Osteocyte (in vitro differentiated cells): ENCODE data around the gene THAP7. TPM values are rescaled to one million over a fixed set of nuclear protein-coding genes. Genes with fewer than 3 reads are reported as not detected.

Experiments used
- DNase-seq: peaks from one replicate; pipeline ENCODE4 v3.0.0; 2021; ENCODE audit warnings: mixed read lengths; ENCODE audit not compliant: unreplicated experiment; ENCODE audit errors: extremely low spot score
- H3K27ac Mint-ChIP-seq: one replicate; pipeline ENCODE4 v1.8.0; 2021; ENCODE audit warnings: mild to moderate bottlenecking, mixed read lengths; ENCODE audit not compliant: unreplicated experiment
- H3K27me3 Mint-ChIP-seq: one replicate; pipeline ENCODE4 v1.8.0; 2021; ENCODE audit warnings: mixed read lengths; ENCODE audit not compliant: unreplicated experiment
- H3K36me3 Mint-ChIP-seq: one replicate; pipeline ENCODE4 v1.8.0; 2021; ENCODE audit warnings: mixed read lengths; ENCODE audit not compliant: unreplicated experiment
- H3K4me1 Mint-ChIP-seq: one replicate; pipeline ENCODE4 v1.8.0; 2021; ENCODE audit warnings: mixed read lengths; ENCODE audit not compliant: unreplicated experiment
- H3K4me3 Mint-ChIP-seq: one replicate; pipeline ENCODE4 v1.8.0; 2021; ENCODE audit warnings: mild to moderate bottlenecking, moderate library complexity, mixed read lengths; ENCODE audit not compliant: unreplicated experiment
- H3K9me3 Mint-ChIP-seq: one replicate; pipeline ENCODE4 v1.8.0; 2021; ENCODE audit warnings: mixed read lengths; ENCODE audit not compliant: unreplicated experiment
- CTCF ChIP-seq: fragments of 200-600 bp; sonication (generic); IDR thresholded peaks from 2 replicates; pipeline ENCODE4 v1.5.0; 2021; ENCODE audit warnings: antibody characterized with exemption, mild to moderate bottlenecking, moderate library complexity
- total RNA-seq: library from RNA; stranded (reverse); gene quantifications from 2 replicates; pipeline ENCODE4 v1.2.1, GENCODE V29; 2021

The THAP7 gene
- total RNA-seq, 1 donor from 2014 or later, result 27.0 TPM

- H3K36me3 Mint-ChIP-seq, result no peaks in the 10 kb centered on the region
- no peaks in the 10 kb centered on the region for H3K27me3 Mint-ChIP-seq
- H3K27ac Mint-ChIP-seq, result no peak overlapping the region
- no peak for DNase-seq
- H3K9me3 Mint-ChIP-seq, result peaks cover 7% of the 10 kb centered on the region
- no peak for TF ChIP-seq CTCF
- peaks cover 28% of the 10 kb centered on the region for H3K4me1 Mint-ChIP-seq
- peak overlapping the region; percentile 57 for H3K4me3 Mint-ChIP-seq
These were observed 22.6 kb downstream of the THAP7 start for GRCh38 chr22:20979243-20979809.

DNA sequence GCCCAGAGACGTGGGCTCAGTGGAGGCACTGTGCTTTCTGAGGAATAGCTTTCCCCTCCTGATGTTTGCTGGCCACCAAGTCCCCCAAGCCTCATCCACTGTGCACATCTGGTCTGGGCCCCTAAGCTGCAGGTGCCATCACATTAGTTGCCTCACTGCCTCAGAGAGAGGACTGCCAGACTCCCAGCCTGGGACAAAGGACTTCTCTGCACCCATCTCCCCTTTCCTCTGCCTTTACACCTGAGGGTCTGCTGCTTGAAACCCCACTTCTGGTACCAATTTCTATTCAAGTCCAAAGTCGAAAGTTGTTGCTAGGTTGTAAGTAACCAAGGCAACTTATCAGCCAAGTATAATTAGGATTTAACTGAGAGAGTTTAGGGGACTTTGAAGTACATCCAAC, 23.5 kb downstream of the THAP7 start:
- DNase-seq, result no peak
- no peaks in the 10 kb centered on the region for H3K36me3 Mint-ChIP-seq
- no peak overlapping the region for H3K27ac Mint-ChIP-seq
- H3K4me1 Mint-ChIP-seq, result peaks cover 23% of the 10 kb centered on the region
- no peak overlapping the region for H3K4me3 Mint-ChIP-seq
- no peaks in the 10 kb centered on the region for H3K27me3 Mint-ChIP-seq
- TF ChIP-seq CTCF, result no peak
- peaks cover 7% of the 10 kb centered on the region for H3K9me3 Mint-ChIP-seq

GRCh38 chr22:20977516-20978170, 24.3 kb downstream of the THAP7 start:
- TF ChIP-seq CTCF, result no peak
- no peak overlapping the region for H3K27ac Mint-ChIP-seq
- no peaks in the 10 kb centered on the region for H3K36me3 Mint-ChIP-seq
- no peaks in the 10 kb centered on the region for H3K27me3 Mint-ChIP-seq
- no peak overlapping the region for H3K4me3 Mint-ChIP-seq
- no peak for DNase-seq
- peaks cover 7% of the 10 kb centered on the region for H3K9me3 Mint-ChIP-seq
- H3K4me1 Mint-ChIP-seq, result peaks cover 21% of the 10 kb centered on the region

DNA sequence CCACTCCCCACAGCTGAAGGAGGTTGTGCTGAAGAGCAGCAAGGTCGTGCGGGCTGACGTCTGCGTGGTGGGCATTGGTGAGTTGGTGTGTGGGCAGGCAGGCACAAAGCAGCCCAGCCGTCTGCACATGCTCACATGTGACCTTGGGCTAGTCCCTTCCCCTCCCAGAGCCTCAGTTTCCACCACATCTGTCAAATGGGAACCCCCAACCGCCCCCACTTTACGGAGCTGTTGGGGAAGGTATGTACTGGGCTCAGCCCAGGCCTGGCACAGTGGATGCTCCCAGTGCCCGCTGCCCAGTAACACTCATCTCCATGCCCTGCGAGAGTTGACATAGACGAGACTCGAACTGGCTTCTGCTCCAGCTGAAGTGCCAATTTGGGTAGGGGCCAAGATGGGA, 24.9 kb downstream of the THAP7 start:
- TF ChIP-seq CTCF, result no peak
- H3K27ac Mint-ChIP-seq, result no peak overlapping the region
- H3K36me3 Mint-ChIP-seq, result no peaks in the 10 kb centered on the region
- H3K27me3 Mint-ChIP-seq, result no peaks in the 10 kb centered on the region
- H3K4me1 Mint-ChIP-seq, result peaks cover 25% of the 10 kb centered on the region
- H3K9me3 Mint-ChIP-seq, result peaks cover 7% of the 10 kb centered on the region
- H3K4me3 Mint-ChIP-seq, result no peak overlapping the region
- DNase-seq, result no peak

DNA sequence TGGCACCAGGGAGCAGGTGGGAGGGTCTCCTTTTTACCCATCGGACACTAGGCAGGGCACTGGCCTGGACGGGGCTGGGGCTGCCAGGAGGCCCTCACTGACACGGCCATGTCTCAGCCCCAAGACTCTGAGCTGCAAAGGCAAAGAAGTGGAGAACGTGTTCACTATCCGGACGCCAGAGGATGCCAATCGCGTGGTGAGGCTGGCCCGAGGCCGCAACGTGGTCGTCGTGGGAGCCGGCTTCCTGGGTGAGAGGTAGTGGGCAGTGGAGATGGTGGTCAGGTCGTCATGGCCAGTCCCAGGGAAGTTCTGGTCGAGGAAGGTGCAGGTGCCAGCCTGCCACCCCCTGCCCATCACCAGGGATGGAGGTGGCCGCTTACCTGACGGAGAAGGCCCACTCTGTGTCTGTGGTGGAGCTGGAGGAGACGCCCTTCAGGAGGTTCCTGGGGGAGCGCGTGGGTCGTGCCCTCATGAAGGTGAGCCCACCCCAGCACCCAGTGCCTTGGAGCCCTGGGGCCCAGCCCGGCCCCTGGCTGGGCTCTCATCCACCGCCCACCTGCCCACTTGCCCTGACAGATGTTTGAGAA, 25.5 kb downstream of the THAP7 start:
- H3K4me1 Mint-ChIP-seq, result peaks cover 27% of the 10 kb centered on the region
- no peak overlapping the region for H3K27ac Mint-ChIP-seq
- H3K4me3 Mint-ChIP-seq, result no peak overlapping the region
- no peak for DNase-seq
- no peaks in the 10 kb centered on the region for H3K36me3 Mint-ChIP-seq
- no peak for TF ChIP-seq CTCF
- no peaks in the 10 kb centered on the region for H3K27me3 Mint-ChIP-seq
- peaks cover 7% of the 10 kb centered on the region for H3K9me3 Mint-ChIP-seq
